Measurements from ENCODE around the gene TMEM132C. TPM values are rescaled to one million over a fixed set of nuclear protein-coding genes. Genes with fewer than 3 reads are reported as not detected.

Gene TMEM132C
- total and polyA plus RNA-seq, 2 of the 13 experiments (the other 11 are each of a cell fraction or from before 2014, with no cell fraction given) = not detected

DNA sequence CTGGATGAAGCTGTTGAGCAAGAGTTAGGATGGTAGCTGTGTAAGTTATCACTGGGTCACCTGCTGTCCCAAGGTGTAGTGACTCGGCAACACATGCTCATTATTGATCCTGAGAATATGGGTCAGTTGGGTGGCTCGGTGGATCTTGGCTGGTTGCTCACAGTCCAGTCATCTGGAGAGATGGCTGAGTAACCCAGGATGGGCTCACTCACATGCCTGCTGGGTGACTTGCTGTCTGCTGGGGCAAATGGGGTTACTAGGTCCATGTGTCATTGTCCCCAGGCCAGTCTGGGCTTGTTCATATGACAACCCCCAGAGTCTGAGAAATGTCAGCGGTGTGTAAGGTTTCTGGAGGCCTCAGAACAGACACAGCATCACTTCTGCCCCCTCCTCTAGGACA, 487.3 kb downstream of the TMEM132C start:
- H3K79me2 ChIP-seq (ENCODE audit: insufficient read depth, low read length) = no peaks in the 10 kb centered on the region
- no peak for TF ChIP-seq NRL (CRISPR knock-in tag; IDR thresholded peaks at IDR 0.05; ENCODE audit: borderline replicate concordance)
- no peak for TF ChIP-seq ZNF136 (CRISPR knock-in tag; IDR thresholded peaks at IDR 0.05; ENCODE audit: low read depth)
- no peak for TF ChIP-seq SMARCC2 (IDR thresholded peaks at IDR 0.05)
- no peak for TF ChIP-seq SUZ12 (IDR thresholded peaks at IDR 0.05; ENCODE audit: low read depth, low read length)
- no peak for TF ChIP-seq ZNF567 (CRISPR knock-in tag; IDR thresholded peaks at IDR 0.05; ENCODE audit: borderline replicate concordance)
- TF ChIP-seq ZNF44 (CRISPR knock-in tag; IDR thresholded peaks at IDR 0.05) = no peak
- TF ChIP-seq, protein P1, sequence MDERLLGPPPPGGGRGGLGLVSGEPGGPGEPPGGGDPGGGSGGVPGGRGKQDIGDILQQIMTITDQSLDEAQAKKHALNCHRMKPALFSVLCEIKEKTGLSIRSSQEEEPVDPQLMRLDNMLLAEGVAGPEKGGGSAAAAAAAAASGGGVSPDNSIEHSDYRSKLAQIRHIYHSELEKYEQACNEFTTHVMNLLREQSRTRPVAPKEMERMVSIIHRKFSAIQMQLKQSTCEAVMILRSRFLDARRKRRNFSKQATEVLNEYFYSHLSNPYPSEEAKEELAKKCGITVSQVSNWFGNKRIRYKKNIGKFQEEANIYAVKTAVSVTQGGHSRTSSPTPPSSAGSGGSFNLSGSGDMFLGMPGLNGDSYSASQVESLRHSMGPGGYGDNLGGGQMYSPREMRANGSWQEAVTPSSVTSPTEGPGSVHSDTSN (CRISPR knock-in tag; IDR thresholded peaks at IDR 0.05) = no peak
- TF ChIP-seq GZF1 (CRISPR knock-in tag; IDR thresholded peaks at IDR 0.05) = no peak
- no peak for TF ChIP-seq ZNF367 (CRISPR knock-in tag; IDR thresholded peaks at IDR 0.05; ENCODE audit: borderline replicate concordance)
- no peak for TF ChIP-seq ZNF773 (CRISPR knock-in tag; IDR thresholded peaks at IDR 0.05; ENCODE audit: borderline replicate concordance)
- TF ChIP-seq, protein P2, sequence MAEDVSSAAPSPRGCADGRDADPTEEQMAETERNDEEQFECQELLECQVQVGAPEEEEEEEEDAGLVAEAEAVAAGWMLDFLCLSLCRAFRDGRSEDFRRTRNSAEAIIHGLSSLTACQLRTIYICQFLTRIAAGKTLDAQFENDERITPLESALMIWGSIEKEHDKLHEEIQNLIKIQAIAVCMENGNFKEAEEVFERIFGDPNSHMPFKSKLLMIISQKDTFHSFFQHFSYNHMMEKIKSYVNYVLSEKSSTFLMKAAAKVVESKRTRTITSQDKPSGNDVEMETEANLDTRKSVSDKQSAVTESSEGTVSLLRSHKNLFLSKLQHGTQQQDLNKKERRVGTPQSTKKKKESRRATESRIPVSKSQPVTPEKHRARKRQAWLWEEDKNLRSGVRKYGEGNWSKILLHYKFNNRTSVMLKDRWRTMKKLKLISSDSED (CRISPR knock-in tag; IDR thresholded peaks at IDR 0.05) = no peak
- no peak overlapping the region for H3K9ac ChIP-seq (ENCODE audit: insufficient read depth, low read depth, low read length)
- H3K4me3 ChIP-seq (replicated peaks in 1 of 3; ENCODE audit: insufficient read depth in 1 of 3, low read depth in 2 of 3, low read length in 3 of 3) = no peak overlapping the region
- ChIA-PET POLR2A (no interaction called here), CTCF (ENCODE audit: low intra/inter-chr PET ratio, low total read pairs) (no interaction called here)
- H3K4me2 ChIP-seq (ENCODE audit: low read depth, low read length) = no peak overlapping the region
- no peaks in the 10 kb centered on the region for H3K4me1 ChIP-seq (ENCODE audit: insufficient read depth, low read length)
- in situ Hi-C loops (cut with HindIII; ENCODE audit: extremely low pct_ligation_motif_present, low pct_unique_long_range_greater_than_20kb) = no loop called here
- H3K9me3 ChIP-seq (ENCODE audit: low read length) = no peaks in the 10 kb centered on the region
- H3K27me3 ChIP-seq (ENCODE audit: control insufficient read depth in 1 of 2, insufficient read depth in 2 of 2, low read length in 2 of 2) = peaks cover 0 to 5% of the 10 kb centered on the region in 2 experiments; a peak in 2 of 5 replicates
- 0% methylated on average over 1 of the region's 3 CpGs for WGBS (ENCODE audit: low lambda C conversion rate)
- no TSS peak for BruUV-seq (replicated peaks)
- H2AFZ ChIP-seq (ENCODE audit: low read length) = no peak overlapping the region
- FAIRE-seq (no peak), ATAC-seq (no peak), DNase-seq (ENCODE audit: low spot score) (no peak)
- no peaks in the 10 kb centered on the region for H4K20me1 ChIP-seq (ENCODE audit: insufficient read depth, low read length)
- H3K36me3 ChIP-seq (replicated peaks in 1 of 2; ENCODE audit: control insufficient read depth in 1 of 2, insufficient read depth in 2 of 2, low read length in 2 of 2) = no peaks in the 10 kb centered on the region
- intact Hi-C loops (cut with micrococcal nuclease; ENCODE audit: unreplicated experiment) = no loop called here
- H3K27ac ChIP-seq (ENCODE audit: extremely low read length, insufficient read depth, low read length) = no peak overlapping the region
